Gastrocnemius medialis (tissue), 4 donors: ENCODE results near the gene TANGO2.

Experiments used
- POLR2A ChIP-seq, 2 donors: fragments of 450-650 bp; IDR thresholded peaks; one replicate each; pipeline ENCODE4 v1.6.1; 2017; ENCODE audit warnings: antibody characterized with exemption in 2 of 2, mild to moderate bottlenecking in 2 of 2, moderate library complexity in 2 of 2
- TF ChIP-seq, protein P1 (sequence below), 5 experiments: fragments of 450-650 bp in 3 of 5; fragments of 200-600 bp in 2 of 5; sonication (generic) in 2 of 5; IDR thresholded peaks in 4 of 5; conservative IDR thresholded peaks in 1 of 5; 1 replicate in 4 of 5; 2 replicates in 1 of 5; pipeline ENCODE4 v1.5.1; 2016 to 2019; ENCODE audit warnings: antibody characterized with exemption in 5 of 5, mild to moderate bottlenecking in 3 of 5, moderate library complexity in 3 of 5

DNA sequence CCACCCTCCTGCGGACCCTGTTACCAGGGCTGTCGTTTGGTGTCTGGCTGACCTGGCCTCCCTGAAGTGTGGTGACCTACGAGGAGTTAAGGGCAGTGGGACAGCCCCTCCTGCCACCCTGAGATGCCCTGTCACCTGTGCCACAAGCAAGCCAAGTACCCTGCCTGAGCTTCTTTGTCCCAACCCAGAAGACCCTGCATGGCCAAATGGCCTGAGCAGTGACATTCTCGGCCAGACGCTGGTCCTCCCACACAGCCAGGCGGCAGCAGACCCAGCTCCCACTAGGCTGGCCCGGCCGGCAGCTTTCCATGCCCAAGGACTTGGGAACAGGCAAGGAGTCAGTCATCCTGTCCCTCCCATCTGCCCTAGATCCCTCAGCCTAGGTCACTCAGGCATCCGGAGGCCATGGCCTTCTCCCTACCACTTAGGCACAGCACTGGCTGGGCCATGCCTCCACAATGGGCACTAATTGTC, 11.9 kb upstream of the TANGO2 start:
- TF ChIP-seq, protein P1, sequence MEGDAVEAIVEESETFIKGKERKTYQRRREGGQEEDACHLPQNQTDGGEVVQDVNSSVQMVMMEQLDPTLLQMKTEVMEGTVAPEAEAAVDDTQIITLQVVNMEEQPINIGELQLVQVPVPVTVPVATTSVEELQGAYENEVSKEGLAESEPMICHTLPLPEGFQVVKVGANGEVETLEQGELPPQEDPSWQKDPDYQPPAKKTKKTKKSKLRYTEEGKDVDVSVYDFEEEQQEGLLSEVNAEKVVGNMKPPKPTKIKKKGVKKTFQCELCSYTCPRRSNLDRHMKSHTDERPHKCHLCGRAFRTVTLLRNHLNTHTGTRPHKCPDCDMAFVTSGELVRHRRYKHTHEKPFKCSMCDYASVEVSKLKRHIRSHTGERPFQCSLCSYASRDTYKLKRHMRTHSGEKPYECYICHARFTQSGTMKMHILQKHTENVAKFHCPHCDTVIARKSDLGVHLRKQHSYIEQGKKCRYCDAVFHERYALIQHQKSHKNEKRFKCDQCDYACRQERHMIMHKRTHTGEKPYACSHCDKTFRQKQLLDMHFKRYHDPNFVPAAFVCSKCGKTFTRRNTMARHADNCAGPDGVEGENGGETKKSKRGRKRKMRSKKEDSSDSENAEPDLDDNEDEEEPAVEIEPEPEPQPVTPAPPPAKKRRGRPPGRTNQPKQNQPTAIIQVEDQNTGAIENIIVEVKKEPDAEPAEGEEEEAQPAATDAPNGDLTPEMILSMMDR (IDR thresholded peaks at IDR 0.05 in 4 of 5, conservative IDR thresholded peaks at IDR 0.05 in 1 of 5): no peak
- TF ChIP-seq POLR2A (IDR thresholded peaks at IDR 0.05): no peak
